Stimulated activated CD8-positive, alpha-beta memory T cell treated with anti-CD3 and anti-CD28 coated beads, Interleukin-15, amount 100 ng/mL, for 24 hours (primary cell): Measurements from ENCODE around the gene C16orf86.

Source experiments
- DNase-seq: peaks from one replicate; pipeline ENCODE4 v3.0.0-alpha.2; 2020; ENCODE audit warnings: low read depth

Gene C16orf86

GRCh38 chr16:67666559-67667452 lies at the start of gene C16orf86, which contains the start of gene ENKD1:
TSS of gene C16orf86 (plus strand) at chr16:67666814. CDS start at chr16:67666971, 157 bp downstream.
TSS of gene ENKD1 (minus strand) at chr16:67666750. CDS start at chr16:67666442, 308 bp downstream.
- DNase-seq: peak; percentile 53

GRCh38 chr16:67628216-67628615 lies 38.4 kb upstream of the C16orf86 start:
- no peak for DNase-seq

GRCh38 chr16:67632415-67633172 lies 34.0 kb upstream of the C16orf86 start:
- no peak for DNase-seq

GRCh38 chr16:67636713-67637112 lies 29.9 kb upstream of the C16orf86 start:
- no peak for DNase-seq

- DNase-seq: no peak
Measured at GRCh38 chr16:67637625-67638024, 29.0 kb upstream of the C16orf86 start.

- no peak for DNase-seq
Measured at GRCh38 chr16:67641779-67642708, 24.6 kb upstream of the C16orf86 start.

GRCh38 chr16:67644038-67644437 lies 22.6 kb upstream of the C16orf86 start:
- DNase-seq: no peak

GRCh38 chr16:67645397-67646121 lies 21.1 kb upstream of the C16orf86 start:
- DNase-seq: no peak

GRCh38 chr16:67647111-67647651 lies 19.4 kb upstream of the C16orf86 start:
- DNase-seq: no peak

GRCh38 chr16:67647681-67648080 lies 18.9 kb upstream of the C16orf86 start:
- no peak for DNase-seq

GRCh38 chr16:67648088-67648763 lies 18.4 kb upstream of the C16orf86 start:
- DNase-seq: no peak

- DNase-seq: no peak
Measured at GRCh38 chr16:67648764-67649407, 17.7 kb upstream of the C16orf86 start.

GRCh38 chr16:67649494-67649931 lies 17.1 kb upstream of the C16orf86 start:
- DNase-seq: no peak

- no peak for DNase-seq
Measured at GRCh38 chr16:67650023-67650422, 16.6 kb upstream of the C16orf86 start.

GRCh38 chr16:67651039-67651438 lies 15.6 kb upstream of the C16orf86 start:
- DNase-seq: no peak

- DNase-seq: no peak
Measured at GRCh38 chr16:67651847-67652246, 14.8 kb upstream of the C16orf86 start.

- DNase-seq: no peak
Measured at GRCh38 chr16:67652578-67653127, 14.0 kb upstream of the C16orf86 start.

- no peak for DNase-seq
Measured at GRCh38 chr16:67653128-67653788, 13.4 kb upstream of the C16orf86 start.
